B cell (primary cell): Measurements from ENCODE around the gene PMP22. TPM values are rescaled to one million over a fixed set of nuclear protein-coding genes. Genes with fewer than 3 reads are reported as not detected.

Source experiments
- ATAC-seq: fragments of 200-7000 bp; cut with Tn5 transposase; one replicate; pipeline ENCODE4 v1.10.0; 2021; ENCODE audit warnings: low read depth, mild to moderate bottlenecking, moderate number of reproducible peaks, moderate library complexity
- CTCF ChIA-PET: fragments of 350-600 bp; sonication (Branson Sonifier 250); formaldehyde crosslinking; loops from one replicate; lab custom pipeline; 2021; ENCODE audit warnings: antibody characterized with exemption, inconsistent platforms; lab: Charles Lee
- POLR2A ChIA-PET: fragments of 350-600 bp; sonication (Branson Sonifier 250); formaldehyde crosslinking; loops from one replicate; lab custom pipeline; 2021; ENCODE audit warnings: antibody characterized with exemption; lab: Charles Lee
- DNase-seq: peaks from one replicate; pipeline ENCODE4 v3.0.0; 2013
- H2AFZ ChIP-seq: 2 replicates; pipeline ENCODE4 v1.6.1; 2012; ENCODE audit warnings: mild to moderate bottlenecking, low read depth, low read length; ENCODE audit not compliant: insufficient read depth, poor library complexity, severe bottlenecking
- H3K27ac ChIP-seq, 2 donors: 1 replicate in 1 of 2; 2 replicates in 1 of 2; pipeline ENCODE4 v1.5.1; 2012 to 2013; ENCODE audit warnings: low read length in 2 of 2, mild to moderate bottlenecking in 2 of 2, moderate library complexity in 1 of 2
- H3K27me3 ChIP-seq, 4 experiments: fragments of 200-600 bp in 1 of 4; sonication (generic) in 1 of 4; replicated peaks in 1 of 4; 1 replicate in 2 of 4; 2 replicates in 2 of 4; pipeline versions ENCODE4 v1.6.1 to v1.7.0; 2013 to 2016; ENCODE audit warnings: low read length in 3 of 4, mild to moderate bottlenecking in 2 of 4, mixed read lengths in 1 of 4, moderate library complexity in 1 of 4; ENCODE audit not compliant: insufficient read depth in 4 of 4, control insufficient read depth in 3 of 4; ENCODE audit errors: control extremely low read depth in 1 of 4
- H3K36me3 ChIP-seq, 2 experiments: replicated peaks in 1 of 2; 1 replicate in 1 of 2; 2 replicates in 1 of 2; pipeline versions ENCODE4 v1.6.1 to v1.7.1; 2013; ENCODE audit warnings: low read length in 1 of 2; ENCODE audit not compliant: insufficient read depth in 2 of 2, control insufficient read depth in 1 of 2; ENCODE audit errors: control extremely low read depth in 1 of 2, extremely low read depth in 1 of 2
- H3K4me1 ChIP-seq, 2 donors: fragments of 200-600 bp in 1 of 2; sonication (generic) in 1 of 2; 1 replicate in 1 of 2; 2 replicates in 1 of 2; pipeline versions ENCODE4 v1.5.1 to v1.6.1; 2013 to 2017; ENCODE audit warnings: low read length in 2 of 2; ENCODE audit not compliant: control insufficient read depth in 2 of 2, insufficient read depth in 2 of 2
- H3K4me2 ChIP-seq: replicated peaks from 2 replicates; pipeline ENCODE3; 2012; ENCODE audit warnings: mild to moderate bottlenecking, low read depth, low read length; ENCODE audit not compliant: poor library complexity, severe bottlenecking
- H3K4me3 ChIP-seq, 5 experiments: fragments of 200-600 bp in 1 of 5; sonication (generic) in 1 of 5; 1 replicate in 3 of 5; 2 replicates in 2 of 5; pipeline versions ENCODE4 v1.5.1 to v1.7.0; 2011 to 2016; ENCODE audit warnings: low read length in 4 of 5, mild to moderate bottlenecking in 4 of 5, low read depth in 2 of 5, control low read depth in 1 of 5, moderate library complexity in 1 of 5; ENCODE audit not compliant: insufficient read depth in 1 of 5; ENCODE audit errors: control extremely low read depth in 1 of 5, extremely low read depth in 1 of 5
- H3K79me2 ChIP-seq: fragments of 200-600 bp; sonication (generic); one replicate; pipeline ENCODE4 v1.6.0; 2016; ENCODE audit warnings: low read length; ENCODE audit not compliant: control insufficient read depth, insufficient read depth
- H3K9ac ChIP-seq: fragments of 200-600 bp; sonication (generic); 2 replicates; pipeline ENCODE4 v1.6.1; 2017; ENCODE audit warnings: mild to moderate bottlenecking, low read length, moderate library complexity
- H3K9me3 ChIP-seq, 3 donors: one replicate each; pipeline versions ENCODE4 v1.6.1 to v1.7.1; 2013; ENCODE audit warnings: low read length in 2 of 3; ENCODE audit not compliant: control insufficient read depth in 2 of 3, insufficient read depth in 1 of 3; ENCODE audit errors: control extremely low read depth in 1 of 3
- H4K20me1 ChIP-seq: 2 replicates; pipeline ENCODE4 v1.6.0; 2012; ENCODE audit warnings: mild to moderate bottlenecking, low read length; ENCODE audit not compliant: insufficient read depth, control insufficient read depth, poor library complexity, severe bottlenecking
- H3K27ac Mint-ChIP-seq: one replicate; pipeline ENCODE4 v1.8.0; 2021; ENCODE audit warnings: mixed read lengths
- H3K27me3 Mint-ChIP-seq: one replicate; pipeline ENCODE4 v1.8.0; 2021; ENCODE audit warnings: mixed read lengths
- H3K4me1 Mint-ChIP-seq: one replicate; pipeline ENCODE4 v1.8.0; 2021; ENCODE audit warnings: mixed read lengths
- H3K4me3 Mint-ChIP-seq: one replicate; pipeline ENCODE4 v1.8.0; 2021; ENCODE audit warnings: mixed read lengths
- H3K9me3 Mint-ChIP-seq: one replicate; pipeline ENCODE4 v1.8.0; 2022; ENCODE audit warnings: mixed read lengths; ENCODE audit not compliant: insufficient read depth
- EZH2 ChIP-seq: IDR thresholded peaks from 2 replicates; pipeline ENCODE4 v1.6.1; 2012; ENCODE audit warnings: borderline replicate concordance, low read depth, mild to moderate bottlenecking, moderate library complexity, low read length; ENCODE audit not compliant: insufficient read depth, poor library complexity, severe bottlenecking
- WGBS: methylation state at CpG from one replicate; pipeline ENCODE4 v1.1.5; 2013; ENCODE audit warnings: missing lambda C conversion rate; ENCODE audit not compliant: insufficient coverage; 5-methylcytosine and 5-hydroxymethylcytosine counted together
- intact Hi-C: fragments of 100-400 bp; cut with micrococcal nuclease; formaldehyde crosslinking; loops from one replicate; pipeline ENCODE4 v1.10.0; 2022
- polyA plus RNA-seq: library from polyadenylated mRNA; depleted of rRNA; stranded (reverse); fragments of >200 nt; gene quantifications from 2 replicates; pipeline ENCODE4 v1.2.3, GENCODE V29; 2012
- total RNA-seq, 2 donors: library from RNA; stranded (reverse); fragments of 120-200 nt in 1 of 2; gene quantifications; 1 replicate in 1 of 2; 2 replicates in 1 of 2; pipeline versions ENCODE4 v1.2.3 to v1.2.4, GENCODE V29; 2013 to 2022
- TF ChIP-seq, protein P1 (sequence below): fragments of 200-600 bp; IDR thresholded peaks from one replicate; pipeline ENCODE4 v1.8.0; 2022; ENCODE audit warnings: antibody characterized with exemption, mild to moderate bottlenecking

PMP22 gene
- total and polyA plus RNA-seq, 2 donors (not counting 1 experiment from before 2014, with no cell fraction given): 0.71 TPM; not detected in 1

DNA sequence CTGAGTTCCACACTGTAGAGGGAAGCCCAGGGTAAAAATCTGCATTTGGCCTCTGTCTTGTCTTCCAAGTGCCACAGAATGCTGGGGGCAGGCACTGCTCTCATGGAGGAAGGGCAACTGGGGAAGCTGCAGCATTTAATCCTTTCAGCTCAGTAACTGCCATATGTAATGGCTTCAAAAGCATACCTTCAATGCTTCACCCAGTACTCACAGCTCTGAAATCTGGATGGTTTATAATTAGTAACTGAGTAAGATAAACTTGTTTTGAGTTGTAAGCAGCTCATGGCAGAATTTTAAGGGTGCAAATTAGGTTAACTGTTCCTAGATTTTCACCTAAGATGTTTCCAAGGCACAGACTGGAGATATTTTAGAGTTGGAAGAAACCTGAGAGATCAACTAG, 24.5 kb downstream of the PMP22 start:
- intact Hi-C loops: no loop called here
- H3K27me3 ChIP-seq: peaks cover 0 to 5% (median 0%) of the 10 kb centered on the region in 4 experiments
- H3K27ac Mint-ChIP-seq: no peak overlapping the region
- no peaks in the 10 kb centered on the region for H3K9me3 Mint-ChIP-seq
- H3K27me3 Mint-ChIP-seq: peaks cover 27% of the 10 kb centered on the region
- no peak overlapping the region for H3K4me2 ChIP-seq
- H3K27ac ChIP-seq: no peak overlapping the region
- CTCF ChIA-PET: no interaction called here
- no peak overlapping the region for H3K4me3 Mint-ChIP-seq
- no peaks in the 10 kb centered on the region for H3K4me1 ChIP-seq
- TF ChIP-seq EZH2: no peak
- TF ChIP-seq, protein P1, sequence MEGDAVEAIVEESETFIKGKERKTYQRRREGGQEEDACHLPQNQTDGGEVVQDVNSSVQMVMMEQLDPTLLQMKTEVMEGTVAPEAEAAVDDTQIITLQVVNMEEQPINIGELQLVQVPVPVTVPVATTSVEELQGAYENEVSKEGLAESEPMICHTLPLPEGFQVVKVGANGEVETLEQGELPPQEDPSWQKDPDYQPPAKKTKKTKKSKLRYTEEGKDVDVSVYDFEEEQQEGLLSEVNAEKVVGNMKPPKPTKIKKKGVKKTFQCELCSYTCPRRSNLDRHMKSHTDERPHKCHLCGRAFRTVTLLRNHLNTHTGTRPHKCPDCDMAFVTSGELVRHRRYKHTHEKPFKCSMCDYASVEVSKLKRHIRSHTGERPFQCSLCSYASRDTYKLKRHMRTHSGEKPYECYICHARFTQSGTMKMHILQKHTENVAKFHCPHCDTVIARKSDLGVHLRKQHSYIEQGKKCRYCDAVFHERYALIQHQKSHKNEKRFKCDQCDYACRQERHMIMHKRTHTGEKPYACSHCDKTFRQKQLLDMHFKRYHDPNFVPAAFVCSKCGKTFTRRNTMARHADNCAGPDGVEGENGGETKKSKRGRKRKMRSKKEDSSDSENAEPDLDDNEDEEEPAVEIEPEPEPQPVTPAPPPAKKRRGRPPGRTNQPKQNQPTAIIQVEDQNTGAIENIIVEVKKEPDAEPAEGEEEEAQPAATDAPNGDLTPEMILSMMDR: no peak
- no peaks in the 10 kb centered on the region for H3K79me2 ChIP-seq
- H3K9me3 ChIP-seq: peaks cover 0 to 3% (median 0%) of the 10 kb centered on the region in 3 donors
- H3K4me1 Mint-ChIP-seq: no peaks in the 10 kb centered on the region
- no peaks in the 10 kb centered on the region for H4K20me1 ChIP-seq
- no peak for ATAC-seq
- H3K9ac ChIP-seq: no peak overlapping the region
- POLR2A ChIA-PET: no interaction called here
- no peaks in the 10 kb centered on the region for H3K36me3 ChIP-seq
- DNase-seq: no peak
- H2AFZ ChIP-seq: no peak overlapping the region
- no peak overlapping the region for H3K4me3 ChIP-seq

DNA sequence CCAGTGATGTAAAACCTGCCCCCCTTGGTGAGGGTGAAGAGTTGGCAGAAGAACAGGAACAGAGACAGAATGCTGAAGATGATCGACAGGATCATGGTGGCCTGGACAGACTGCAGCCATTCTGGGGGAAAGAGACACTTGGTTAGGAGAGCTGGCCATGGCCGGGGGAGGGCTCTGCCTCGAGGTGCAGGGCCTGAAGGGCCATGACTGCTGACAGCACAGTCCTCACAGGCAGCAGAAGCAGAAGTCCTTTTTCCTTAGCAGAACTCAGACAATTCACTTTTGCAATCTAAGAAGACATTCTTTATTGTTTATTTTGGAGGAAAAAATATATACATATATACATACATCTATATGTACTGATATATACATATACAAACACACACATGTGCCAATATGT, 25.6 kb downstream of the PMP22 start:
- Histone ChIP-seq H3K36me3 (no peaks in the 10 kb centered on the region), H3K27ac (no peak overlapping the region), H3K9me3 (peaks cover 0 to 3% (median 0%) of the 10 kb centered on the region in 3 donors), H4K20me1 (no peaks in the 10 kb centered on the region), H3K9ac (no peak overlapping the region), H3K4me2 (no peak overlapping the region), H3K4me3 (no peak overlapping the region), H3K27me3 (peaks cover 0 to 5% (median 0%) of the 10 kb centered on the region in 4 experiments), H3K79me2 (no peaks in the 10 kb centered on the region), H2AFZ (no peak overlapping the region), H3K4me1 (no peaks in the 10 kb centered on the region)
- DNase-seq (no peak), ATAC-seq (no peak)
- ChIA-PET POLR2A (no interaction called here), CTCF (no interaction called here)
- Mint-ChIP-seq H3K27ac (no peak overlapping the region), H3K4me1 (no peaks in the 10 kb centered on the region), H3K27me3 (peaks cover 27% of the 10 kb centered on the region), H3K9me3 (no peaks in the 10 kb centered on the region), H3K4me3 (no peak overlapping the region)
- intact Hi-C loops: no loop called here
- TF ChIP-seq EZH2: no peak
- TF ChIP-seq, protein P1: no peak
- 78% methylated on average over 3 of the region's 3 CpGs for whole genome bisulfite sequencing
